C4-2B (cell line): Measurements from ENCODE around the gene C19orf18.

Source experiments
- CTCF ChIP-seq: fragments of 450-650 bp; conservative IDR thresholded peaks from 2 replicates; pipeline ENCODE4 v1.5.1; 2017; ENCODE audit warnings: mild to moderate bottlenecking
- ZFX ChIP-seq: fragments of 450-650 bp; IDR thresholded peaks from 2 replicates; pipeline ENCODE4 v1.6.1; 2017

- TF ChIP-seq CTCF: no peak
- TF ChIP-seq ZFX: no peak
Observed at GRCh38 chr19:58010507-58010906, 36.2 kb upstream of the C19orf18 start.
